Peyer's patch (tissue), 4 donors: ENCODE data around the gene MTMR2.

ENCODE experiments used
- CTCF ChIP-seq, 6 experiments: fragments of 450-650 bp in 4 of 6; fragments of 200-600 bp in 2 of 6; sonication (generic) in 1 of 6; IDR thresholded peaks; one replicate each; pipeline ENCODE4 v1.5.1; 2017 to 2019; ENCODE audit warnings: antibody characterized with exemption in 6 of 6, mild to moderate bottlenecking in 3 of 6, moderate library complexity in 1 of 6
- POLR2A ChIP-seq, 2 donors: fragments of 450-650 bp; IDR thresholded peaks; one replicate each; pipeline ENCODE4 v1.5.1; 2017; ENCODE audit warnings: antibody characterized with exemption in 2 of 2, mild to moderate bottlenecking in 2 of 2, moderate library complexity in 2 of 2

DNA sequence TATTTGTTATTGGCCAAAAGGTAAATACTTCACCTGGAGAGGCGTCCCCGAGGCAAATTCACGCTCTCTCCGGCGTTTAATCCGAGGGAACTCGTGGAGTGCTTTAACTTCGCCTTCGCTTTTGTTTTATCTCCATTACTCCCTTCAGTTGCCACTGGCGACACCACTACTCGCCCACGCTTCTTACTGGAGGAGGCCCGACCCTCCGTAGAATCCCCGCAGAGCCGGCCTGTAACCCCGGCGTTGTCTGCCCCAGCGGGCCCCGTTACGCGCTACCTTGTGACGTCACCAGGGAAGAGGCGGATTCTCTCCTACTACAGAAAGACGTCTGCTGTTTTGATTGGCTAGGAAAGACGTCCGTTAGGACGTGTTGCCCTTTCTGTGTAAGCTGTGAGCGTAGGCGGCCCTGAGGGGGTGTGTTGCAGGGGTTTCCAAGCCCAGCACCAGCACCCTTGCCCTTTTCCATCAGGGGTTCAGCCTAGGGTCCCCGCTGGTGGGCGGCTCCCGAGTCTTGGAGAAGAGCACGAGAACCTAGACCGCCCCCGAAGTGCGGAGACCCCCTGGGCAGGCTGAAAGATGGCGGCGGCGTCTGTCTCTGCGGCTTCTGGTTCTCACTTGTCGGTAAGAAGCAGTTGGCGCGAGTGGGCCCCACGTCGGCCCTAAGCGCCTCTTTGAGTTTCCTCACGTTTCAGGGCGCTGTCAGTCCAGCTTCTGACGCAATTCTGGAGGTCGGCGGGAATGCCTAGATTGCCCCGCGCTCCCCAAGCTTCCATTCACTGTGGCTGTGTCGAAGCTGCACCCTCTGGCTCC is 133.6 kb downstream of the MTMR2 start, which contains the start of gene CEP57:
- no peak for TF ChIP-seq CTCF (IDR thresholded peaks at IDR 0.05)
- TF ChIP-seq POLR2A (IDR thresholded peaks at IDR 0.05), result peak; percentile 55 to 66
